Measurements from ENCODE around the gene MAP1LC3B. TPM values are rescaled to one million over a fixed set of nuclear protein-coding genes. Genes with fewer than 3 reads are reported as not detected.

MAP1LC3B gene
- total RNA-seq, 1 donor from 2014 or later, result 40.6 TPM

DNA sequence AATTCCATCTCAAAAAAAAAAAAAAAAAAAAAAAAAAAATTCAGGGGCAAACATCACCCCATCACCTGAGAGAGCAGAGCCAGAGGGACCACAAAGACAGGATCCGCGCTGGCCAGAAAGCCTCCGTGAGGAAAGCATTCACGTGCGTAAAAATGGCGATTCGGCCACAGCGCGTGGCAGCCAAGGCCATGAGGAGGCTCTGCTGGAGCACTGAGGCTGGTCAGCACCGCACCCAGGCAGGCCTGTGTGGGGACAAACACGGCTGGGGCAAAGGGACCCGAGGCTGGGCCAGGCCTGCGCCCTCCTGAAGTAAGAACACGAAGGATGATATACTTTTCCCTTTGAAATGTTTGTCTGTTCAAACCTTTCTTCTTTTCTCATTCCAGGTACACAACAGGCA lies 45.2 kb downstream of the MAP1LC3B start:
- intact Hi-C loops (cut with micrococcal nuclease), result loop anchor here (10.0 kb wide), 1 partner anchor 47 kb away; no protein-coding TSS in a partner anchor
- Mint-ChIP-seq H3K36me3 (ENCODE audit: low read depth) (no peaks in the 10 kb centered on the region), H3K27me3 (ENCODE audit: low read depth) (peaks cover 7% of the 10 kb centered on the region), H3K9me3 (no peaks in the 10 kb centered on the region), H3K4me1 (ENCODE audit: low read depth) (peaks cover 11% of the 10 kb centered on the region), H3K27ac (no peak overlapping the region), H3K4me3 (ENCODE audit: low read depth) (no peak overlapping the region)
- no peak for DNase-seq (ENCODE audit: low spot score)

- Mint-ChIP-seq H3K27me3 (ENCODE audit: low read depth) (peaks cover 7% of the 10 kb centered on the region), H3K4me3 (ENCODE audit: low read depth) (no peak overlapping the region), H3K27ac (no peak overlapping the region), H3K36me3 (ENCODE audit: low read depth) (no peaks in the 10 kb centered on the region), H3K4me1 (ENCODE audit: low read depth) (peaks cover 15% of the 10 kb centered on the region), H3K9me3 (no peaks in the 10 kb centered on the region)
- intact Hi-C loops (cut with micrococcal nuclease), result loop anchor here (10.0 kb wide), 1 partner anchor 47 kb away; no protein-coding TSS in a partner anchor
- no peak for DNase-seq (ENCODE audit: low spot score)
Measured at GRCh38 chr16:87437911-87438610, 45.9 kb downstream of the MAP1LC3B start.

DNA sequence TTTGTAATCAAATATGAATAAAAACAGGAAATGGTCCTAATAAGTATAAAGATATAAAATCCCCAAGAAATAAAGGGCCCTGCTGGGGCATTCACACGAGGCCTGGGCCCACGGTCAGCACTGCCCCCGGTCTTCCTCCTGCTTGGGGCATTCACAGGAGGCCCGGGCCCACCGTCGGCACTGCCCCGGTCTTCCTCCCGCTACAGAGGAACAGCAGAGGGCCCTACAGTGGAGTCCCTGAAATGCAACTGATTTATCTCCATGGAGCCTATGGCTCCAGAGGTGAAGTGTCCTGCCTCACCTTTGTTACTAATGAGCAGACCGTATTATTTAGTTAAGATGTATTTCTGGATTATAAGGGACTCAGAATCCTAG lies 46.5 kb downstream of the MAP1LC3B start:
- Mint-ChIP-seq H3K4me3 (ENCODE audit: low read depth) (no peak overlapping the region), H3K36me3 (ENCODE audit: low read depth) (no peaks in the 10 kb centered on the region), H3K27ac (no peak overlapping the region), H3K9me3 (no peaks in the 10 kb centered on the region), H3K4me1 (ENCODE audit: low read depth) (peaks cover 15% of the 10 kb centered on the region), H3K27me3 (ENCODE audit: low read depth) (peaks cover 7% of the 10 kb centered on the region)
- intact Hi-C loops (cut with micrococcal nuclease), result loop anchor here (10.0 kb wide), 1 partner anchor 46 kb away; no protein-coding TSS in a partner anchor
- no peak for DNase-seq (ENCODE audit: low spot score)

- intact Hi-C loops (cut with micrococcal nuclease), result loop anchor here (10.0 kb wide), 1 partner anchor 45 kb away; no protein-coding TSS in a partner anchor
- DNase-seq (ENCODE audit: low spot score), result no peak
- H3K9me3 Mint-ChIP-seq, result no peaks in the 10 kb centered on the region
- H3K27me3 Mint-ChIP-seq (ENCODE audit: low read depth), result peaks cover 7% of the 10 kb centered on the region
- H3K27ac Mint-ChIP-seq, result no peak overlapping the region
- H3K36me3 Mint-ChIP-seq (ENCODE audit: low read depth), result peaks cover 3% of the 10 kb centered on the region
- peaks cover 15% of the 10 kb centered on the region for H3K4me1 Mint-ChIP-seq (ENCODE audit: low read depth)
- H3K4me3 Mint-ChIP-seq (ENCODE audit: low read depth), result no peak overlapping the region
Measured at GRCh38 chr16:87439926-87440325, 47.8 kb downstream of the MAP1LC3B start.

DNA sequence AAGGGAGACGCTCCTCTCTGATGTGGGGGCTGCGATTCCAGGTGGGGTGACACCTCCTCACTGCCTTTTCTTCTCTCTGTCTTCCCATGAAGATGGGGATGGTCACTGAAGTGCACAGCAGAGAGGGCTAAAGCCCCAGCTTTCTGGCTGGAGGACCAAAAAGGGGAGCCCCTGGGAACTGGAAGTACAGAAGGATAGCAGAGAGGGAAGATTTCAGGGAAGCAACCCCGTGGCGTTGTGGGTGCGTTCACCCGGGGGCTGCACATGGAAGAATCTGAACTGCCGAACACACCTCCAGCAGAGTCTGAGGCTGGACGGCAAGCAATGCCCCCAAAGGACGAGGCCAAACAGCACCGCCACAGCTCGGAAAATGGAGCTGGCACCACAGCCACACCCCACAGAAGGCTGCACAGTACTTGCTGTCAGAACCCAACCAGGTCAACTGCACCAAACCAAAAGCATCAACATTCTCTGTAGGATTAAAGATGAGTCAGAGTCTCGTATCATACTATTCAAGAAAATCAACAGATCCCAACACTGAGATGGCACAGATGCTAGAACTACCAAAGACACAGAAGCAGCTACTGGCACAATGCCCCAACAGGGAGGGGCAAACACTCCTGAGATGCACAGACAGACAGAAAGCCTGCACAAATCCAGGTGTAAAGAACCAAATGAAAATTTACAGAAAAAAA lies 49.9 kb downstream of the MAP1LC3B start:
- no peak for DNase-seq (ENCODE audit: low spot score)
- Mint-ChIP-seq H3K9me3 (no peaks in the 10 kb centered on the region), H3K27ac (no peak overlapping the region), H3K4me1 (ENCODE audit: low read depth) (peaks cover 5% of the 10 kb centered on the region), H3K36me3 (ENCODE audit: low read depth) (peaks cover 13% of the 10 kb centered on the region), H3K27me3 (ENCODE audit: low read depth) (no peaks in the 10 kb centered on the region), H3K4me3 (ENCODE audit: low read depth) (no peak overlapping the region)
- intact Hi-C loops (cut with micrococcal nuclease), result no loop called here

DNA sequence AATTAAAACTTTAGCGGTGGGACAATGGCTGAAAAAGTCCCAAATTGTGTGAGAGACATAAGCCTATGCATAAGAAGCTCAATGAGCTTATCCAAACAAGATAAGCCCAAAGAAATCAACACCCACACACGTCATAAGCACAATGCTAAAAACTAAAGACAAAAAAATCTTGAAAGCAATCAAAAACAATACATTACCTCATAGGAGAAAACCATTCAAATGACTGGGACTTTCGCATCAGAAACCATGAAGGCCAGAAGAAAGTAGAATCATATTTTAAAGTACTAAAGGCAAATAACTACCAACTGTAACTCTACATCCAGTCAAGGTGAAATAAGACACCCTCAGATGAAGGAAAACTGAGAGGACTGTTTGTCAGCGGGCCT lies 50.4 kb downstream of the MAP1LC3B start:
- Mint-ChIP-seq H3K9me3 (no peaks in the 10 kb centered on the region), H3K4me1 (ENCODE audit: low read depth) (peaks cover 5% of the 10 kb centered on the region), H3K27ac (no peak overlapping the region), H3K4me3 (ENCODE audit: low read depth) (no peak overlapping the region), H3K27me3 (ENCODE audit: low read depth) (no peaks in the 10 kb centered on the region), H3K36me3 (ENCODE audit: low read depth) (peaks cover 14% of the 10 kb centered on the region)
- DNase-seq (ENCODE audit: low spot score), result no peak
- intact Hi-C loops (cut with micrococcal nuclease), result no loop called here

DNA sequence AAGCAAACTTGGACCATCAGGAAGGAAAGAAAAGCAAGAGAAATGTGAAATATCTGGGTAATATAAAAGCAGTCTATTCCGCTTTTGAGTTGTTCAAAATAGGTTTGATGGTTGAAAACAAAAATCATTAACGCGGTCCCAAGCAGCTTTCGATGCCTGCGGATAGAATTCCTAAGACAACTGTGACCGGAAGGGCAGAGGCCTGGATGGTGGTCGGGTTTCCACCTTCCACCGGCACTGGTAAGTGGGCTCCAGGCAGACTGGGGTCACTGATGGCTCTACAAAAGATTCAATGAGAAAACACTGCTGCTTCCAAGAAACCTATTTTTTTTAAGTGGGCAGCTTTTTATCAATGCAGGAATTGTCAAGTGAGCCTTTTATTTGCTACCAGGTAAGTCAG lies 50.9 kb downstream of the MAP1LC3B start:
- no peak overlapping the region for H3K4me3 Mint-ChIP-seq (ENCODE audit: low read depth)
- DNase-seq (ENCODE audit: low spot score), result no peak
- no peaks in the 10 kb centered on the region for H3K9me3 Mint-ChIP-seq
- peaks cover 5% of the 10 kb centered on the region for H3K4me1 Mint-ChIP-seq (ENCODE audit: low read depth)
- H3K36me3 Mint-ChIP-seq (ENCODE audit: low read depth), result peaks cover 16% of the 10 kb centered on the region
- H3K27me3 Mint-ChIP-seq (ENCODE audit: low read depth), result no peaks in the 10 kb centered on the region
- H3K27ac Mint-ChIP-seq, result no peak overlapping the region
- intact Hi-C loops (cut with micrococcal nuclease), result no loop called here

GRCh38 chr16:87443964-87444363 lies 51.8 kb downstream of the MAP1LC3B start:
- H3K27ac Mint-ChIP-seq, result no peak overlapping the region
- H3K9me3 Mint-ChIP-seq, result no peaks in the 10 kb centered on the region
- H3K27me3 Mint-ChIP-seq (ENCODE audit: low read depth), result no peaks in the 10 kb centered on the region
- no peak overlapping the region for H3K4me3 Mint-ChIP-seq (ENCODE audit: low read depth)
- intact Hi-C loops (cut with micrococcal nuclease), result no loop called here
- DNase-seq (ENCODE audit: low spot score), result no peak
- H3K4me1 Mint-ChIP-seq (ENCODE audit: low read depth), result peaks cover 11% of the 10 kb centered on the region
- peaks cover 21% of the 10 kb centered on the region for H3K36me3 Mint-ChIP-seq (ENCODE audit: low read depth)

DNA sequence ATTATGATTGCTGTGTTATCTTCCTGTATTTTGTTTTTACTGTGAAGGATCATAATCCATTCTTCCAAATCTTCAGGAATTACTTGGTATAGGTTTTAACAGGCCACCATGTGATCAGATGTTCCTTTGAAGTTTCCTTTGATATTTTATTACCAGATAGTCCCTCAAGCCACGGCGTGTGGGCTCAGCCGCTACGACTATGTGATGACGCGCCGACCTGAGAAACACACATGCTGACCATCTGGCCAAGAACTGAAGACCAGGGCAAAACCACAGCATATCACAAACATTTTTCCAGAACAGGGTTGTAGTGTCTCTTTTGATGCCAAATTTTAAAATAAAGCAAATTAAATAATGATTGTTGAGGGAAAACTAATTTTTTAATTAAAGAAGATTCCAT lies 53.4 kb downstream of the MAP1LC3B start:
- no peak overlapping the region for H3K4me3 Mint-ChIP-seq (ENCODE audit: low read depth)
- H3K4me1 Mint-ChIP-seq (ENCODE audit: low read depth), result peaks cover 11% of the 10 kb centered on the region
- intact Hi-C loops (cut with micrococcal nuclease), result no loop called here
- no peaks in the 10 kb centered on the region for H3K27me3 Mint-ChIP-seq (ENCODE audit: low read depth)
- DNase-seq (ENCODE audit: low spot score), result no peak
- no peak overlapping the region for H3K27ac Mint-ChIP-seq
- peaks cover 21% of the 10 kb centered on the region for H3K36me3 Mint-ChIP-seq (ENCODE audit: low read depth)
- H3K9me3 Mint-ChIP-seq, result no peaks in the 10 kb centered on the region

DNA sequence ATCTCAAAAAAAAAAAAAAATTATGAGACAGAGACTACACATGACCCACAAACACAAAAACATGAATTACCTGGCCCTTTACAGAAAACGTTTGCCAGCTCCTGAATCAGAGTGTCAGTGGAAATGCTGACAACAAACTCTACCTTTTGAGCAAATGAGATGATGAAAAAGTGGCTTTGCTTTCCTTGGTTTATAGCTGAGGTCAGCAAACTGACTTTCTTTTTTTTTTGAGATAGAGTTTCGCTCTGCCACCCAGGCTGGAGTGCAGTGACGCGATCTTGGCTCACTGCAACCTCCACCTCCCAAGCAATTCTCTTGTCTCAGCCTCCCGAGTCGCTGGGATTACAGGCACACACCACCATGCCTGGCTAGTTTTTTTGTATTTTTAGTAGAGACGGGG lies 54.3 kb downstream of the MAP1LC3B start:
- H3K9me3 Mint-ChIP-seq, result no peaks in the 10 kb centered on the region
- DNase-seq (ENCODE audit: low spot score), result no peak
- intact Hi-C loops (cut with micrococcal nuclease), result no loop called here
- H3K27me3 Mint-ChIP-seq (ENCODE audit: low read depth), result no peaks in the 10 kb centered on the region
- peaks cover 22% of the 10 kb centered on the region for H3K36me3 Mint-ChIP-seq (ENCODE audit: low read depth)
- no peak overlapping the region for H3K4me3 Mint-ChIP-seq (ENCODE audit: low read depth)
- no peak overlapping the region for H3K27ac Mint-ChIP-seq
- H3K4me1 Mint-ChIP-seq (ENCODE audit: low read depth), result peaks cover 11% of the 10 kb centered on the region

DNA sequence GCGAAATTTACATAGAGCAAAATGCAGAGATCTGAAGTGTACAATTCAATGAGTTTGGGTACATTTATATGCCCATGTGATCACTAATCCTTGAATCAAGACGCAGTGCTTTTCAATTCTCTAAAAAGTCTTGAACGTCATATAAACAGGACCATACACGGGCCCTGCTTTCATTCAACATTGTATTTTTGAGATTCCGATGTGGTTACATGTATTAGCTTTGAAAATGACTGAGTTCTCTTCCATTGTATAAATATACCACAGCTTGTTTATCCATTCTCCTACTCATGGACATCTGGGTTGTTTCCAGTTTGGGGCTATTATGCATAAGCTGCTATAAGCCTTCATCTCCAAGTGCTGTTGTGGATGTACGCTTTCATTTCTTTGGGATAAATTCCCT lies 55.2 kb downstream of the MAP1LC3B start:
- no peaks in the 10 kb centered on the region for H3K9me3 Mint-ChIP-seq
- peaks cover 27% of the 10 kb centered on the region for H3K36me3 Mint-ChIP-seq (ENCODE audit: low read depth)
- intact Hi-C loops (cut with micrococcal nuclease), result no loop called here

DNA sequence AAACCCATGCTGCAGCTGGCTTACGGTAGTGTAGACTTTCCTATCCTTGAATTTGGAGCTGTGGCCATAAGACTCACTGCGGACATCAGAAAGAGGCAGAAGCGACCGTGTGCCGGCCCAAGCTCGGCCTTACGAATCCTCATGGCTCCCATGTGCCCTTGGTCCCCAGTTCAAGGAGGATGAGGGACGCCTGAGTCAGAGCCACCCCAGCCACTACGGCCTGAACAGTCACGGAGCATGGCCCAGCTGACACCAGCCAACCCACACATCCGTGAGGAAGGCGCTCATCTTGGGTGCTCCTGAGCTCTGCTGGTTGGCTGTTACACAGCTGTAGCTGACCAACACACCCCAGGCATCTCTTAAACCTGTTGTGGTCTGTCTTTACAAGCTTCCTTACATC lies 56.7 kb downstream of the MAP1LC3B start:
- H3K9me3 Mint-ChIP-seq, result no peaks in the 10 kb centered on the region
- peaks cover 5% of the 10 kb centered on the region for H3K4me1 Mint-ChIP-seq (ENCODE audit: low read depth)
- intact Hi-C loops (cut with micrococcal nuclease), result no loop called here
- H3K27me3 Mint-ChIP-seq (ENCODE audit: low read depth), result no peaks in the 10 kb centered on the region
- DNase-seq (ENCODE audit: low spot score), result no peak
- peaks cover 28% of the 10 kb centered on the region for H3K36me3 Mint-ChIP-seq (ENCODE audit: low read depth)
- H3K4me3 Mint-ChIP-seq (ENCODE audit: low read depth), result no peak overlapping the region
- H3K27ac Mint-ChIP-seq, result no peak overlapping the region

More for the DNA sequence above, 55.2 kb downstream of the MAP1LC3B start:
- no peak for DNase-seq (ENCODE audit: low spot score)
- Mint-ChIP-seq H3K27me3 (ENCODE audit: low read depth) (no peaks in the 10 kb centered on the region), H3K4me3 (ENCODE audit: low read depth) (no peak overlapping the region), H3K4me1 (ENCODE audit: low read depth) (peaks cover 10% of the 10 kb centered on the region), H3K27ac (no peak overlapping the region)

GRCh38 chr16:87451563-87452210 lies 59.6 kb downstream of the MAP1LC3B start:
- intact Hi-C loops (cut with micrococcal nuclease), result no loop called here
- Mint-ChIP-seq H3K4me3 (ENCODE audit: low read depth) (no peak overlapping the region), H3K27me3 (ENCODE audit: low read depth) (no peaks in the 10 kb centered on the region), H3K27ac (no peak overlapping the region), H3K4me1 (ENCODE audit: low read depth) (peaks cover 5% of the 10 kb centered on the region), H3K36me3 (ENCODE audit: low read depth) (peaks cover 22% of the 10 kb centered on the region), H3K9me3 (no peaks in the 10 kb centered on the region)
- no peak for DNase-seq (ENCODE audit: low spot score)

All from activated T-helper 2 cell treated with anti-CD3 and anti-CD28 coated beads, Interferon-gamma antibody, Interleukin-2, Interleukin-4, amounts not matched to agents 10 μg/mL and 5 μg/mL and 100 μg/mL, durations not matched to agents 14 hours and 24 hours and 36 hours (primary cell).